Measurements from ENCODE around the gene BCL2L12.

Gene BCL2L12

DNA sequence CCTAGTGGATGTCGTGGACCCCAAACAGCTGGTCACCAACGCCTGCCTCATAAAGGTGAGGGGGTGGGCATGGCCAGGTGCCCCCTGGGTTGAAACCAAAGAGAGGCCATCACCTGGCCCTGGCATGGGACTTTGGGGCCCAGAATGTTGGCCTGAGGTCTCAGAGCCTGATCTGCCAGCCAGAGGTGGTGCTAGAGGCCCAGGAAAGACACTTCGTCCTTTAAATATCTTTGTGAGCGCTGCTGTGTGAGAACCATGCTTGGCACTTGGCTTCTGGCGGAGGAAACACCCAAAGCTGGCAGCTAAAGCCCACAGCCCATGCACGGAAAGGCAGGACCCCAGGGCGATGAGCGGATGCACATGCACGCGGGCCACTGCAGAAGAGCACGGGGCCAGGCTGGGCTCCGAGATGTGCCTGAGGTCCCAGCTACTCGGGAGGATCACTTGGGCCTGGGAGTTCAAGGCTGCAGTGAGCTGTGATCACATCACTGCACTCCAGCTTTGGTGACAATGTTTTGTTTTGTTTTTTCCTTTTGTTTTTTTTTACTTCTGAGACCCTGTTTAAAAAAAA, 19.3 kb downstream of the BCL2L12 start:
- DNase-seq (ENCODE audit: low read depth, low spot score): no peak

DNA sequence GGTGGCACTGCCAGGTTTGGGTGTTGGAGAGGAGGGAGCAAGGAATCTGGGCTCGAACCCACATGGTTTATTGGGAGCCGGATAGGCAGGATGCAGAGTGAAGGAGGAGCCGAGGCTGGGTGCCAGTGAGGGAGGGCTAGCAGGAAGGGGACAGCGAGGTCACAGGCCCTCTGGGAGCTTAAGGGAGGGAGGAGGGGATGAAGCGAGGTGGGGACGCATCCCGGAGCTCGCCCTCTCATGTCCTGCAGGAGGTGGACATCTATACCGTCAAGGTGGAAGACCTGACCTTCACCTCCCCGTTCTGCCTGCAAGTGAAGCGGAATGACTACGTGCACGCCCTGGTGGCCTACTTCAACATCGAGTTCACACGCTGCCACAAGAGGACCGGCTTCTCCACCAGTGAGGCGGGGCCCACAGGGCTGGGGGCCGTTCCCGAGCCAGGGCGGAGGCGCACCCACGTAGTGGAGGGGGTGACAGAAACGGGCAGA, 20.2 kb downstream of the BCL2L12 start:
- no peak for DNase-seq (ENCODE audit: low read depth, low spot score)

DNA sequence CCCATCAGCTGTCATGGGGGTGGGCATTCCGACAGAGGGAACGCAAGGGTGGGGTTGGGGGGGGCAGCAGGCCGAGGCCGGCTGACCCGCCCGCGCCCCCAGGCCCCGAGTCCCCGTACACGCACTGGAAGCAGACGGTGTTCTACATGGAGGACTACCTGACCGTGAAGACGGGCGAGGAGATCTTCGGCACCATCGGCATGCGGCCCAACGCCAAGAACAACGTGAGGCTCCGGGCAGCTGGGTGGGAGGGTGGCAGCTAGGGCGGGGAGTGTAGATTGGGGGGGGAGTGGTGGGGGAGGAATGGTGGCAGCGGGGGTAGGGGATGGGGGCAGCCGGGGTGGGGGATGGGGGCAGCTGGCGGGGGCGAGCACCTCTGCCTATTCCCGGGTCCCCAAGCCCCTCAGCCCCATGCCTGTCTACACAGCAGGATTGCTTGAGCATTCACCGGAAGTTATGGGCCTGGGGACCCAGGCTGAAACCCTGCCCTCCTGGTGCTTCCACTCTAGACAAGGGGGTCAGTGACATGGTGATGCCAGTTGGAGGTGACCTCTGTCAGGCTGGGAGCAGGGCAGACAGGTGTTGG, 20.9 kb downstream of the BCL2L12 start:
- DNase-seq (ENCODE audit: low read depth, low spot score): no peak

DNA sequence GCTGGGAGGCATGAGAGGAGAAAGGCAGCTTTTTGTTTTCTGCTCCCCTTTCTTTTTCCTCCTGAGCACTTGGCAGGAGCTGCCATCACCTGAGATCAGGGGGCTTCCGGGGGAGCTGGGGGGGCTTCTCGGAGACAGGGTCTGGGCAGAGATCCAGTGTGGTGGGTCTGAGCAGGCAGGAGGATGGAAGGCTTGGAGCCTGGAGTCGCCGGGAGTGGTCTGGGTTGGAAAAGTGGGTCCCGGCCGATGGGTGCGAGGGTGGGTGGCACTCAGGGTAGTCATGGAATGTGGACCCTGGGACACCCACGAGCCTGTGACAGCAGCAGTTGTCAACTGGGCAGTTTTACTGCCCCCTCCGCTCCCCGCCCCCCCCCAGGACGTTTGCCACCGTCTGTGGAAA, 21.4 kb downstream of the BCL2L12 start:
- DNase-seq (ENCODE audit: low read depth, low spot score): no peak

DNA sequence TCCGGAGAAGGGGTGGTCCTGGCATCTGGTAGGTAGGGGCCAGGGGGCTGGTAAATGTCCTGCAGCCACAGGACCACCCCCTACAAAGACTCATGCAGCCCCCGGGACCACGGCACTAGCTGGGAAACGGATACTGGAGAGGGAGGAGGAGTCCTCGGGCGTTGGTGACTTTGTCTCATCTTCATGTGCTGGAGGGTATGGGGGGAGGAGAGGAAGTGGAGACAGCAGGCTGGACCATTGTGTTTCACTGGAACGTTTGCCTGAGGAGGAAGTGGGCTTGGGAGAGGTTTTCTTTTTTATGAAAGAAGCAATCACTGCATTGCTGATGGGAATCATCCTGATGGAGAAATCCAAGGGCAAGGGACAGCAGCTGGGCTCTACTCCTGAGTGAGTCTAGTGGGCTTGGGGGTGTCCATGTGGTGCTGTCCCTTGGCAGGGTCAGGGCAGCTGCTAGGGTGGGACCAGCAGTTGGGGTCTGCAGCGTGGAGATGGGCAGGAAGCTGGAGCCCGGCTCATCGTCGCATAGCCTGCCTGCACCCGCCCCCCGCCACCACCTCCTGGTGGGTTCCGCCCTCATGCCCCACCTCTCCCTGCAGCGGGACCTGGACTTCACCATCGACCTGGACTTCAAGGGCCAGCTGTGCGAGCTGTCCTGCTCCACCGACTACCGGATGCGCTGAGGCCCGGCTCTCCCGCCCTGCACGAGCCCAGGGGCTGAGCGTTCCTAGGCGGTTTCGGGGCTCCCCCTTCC, 22.0 kb downstream of the BCL2L12 start:
- no peak for DNase-seq (ENCODE audit: low read depth, low spot score)

DNA sequence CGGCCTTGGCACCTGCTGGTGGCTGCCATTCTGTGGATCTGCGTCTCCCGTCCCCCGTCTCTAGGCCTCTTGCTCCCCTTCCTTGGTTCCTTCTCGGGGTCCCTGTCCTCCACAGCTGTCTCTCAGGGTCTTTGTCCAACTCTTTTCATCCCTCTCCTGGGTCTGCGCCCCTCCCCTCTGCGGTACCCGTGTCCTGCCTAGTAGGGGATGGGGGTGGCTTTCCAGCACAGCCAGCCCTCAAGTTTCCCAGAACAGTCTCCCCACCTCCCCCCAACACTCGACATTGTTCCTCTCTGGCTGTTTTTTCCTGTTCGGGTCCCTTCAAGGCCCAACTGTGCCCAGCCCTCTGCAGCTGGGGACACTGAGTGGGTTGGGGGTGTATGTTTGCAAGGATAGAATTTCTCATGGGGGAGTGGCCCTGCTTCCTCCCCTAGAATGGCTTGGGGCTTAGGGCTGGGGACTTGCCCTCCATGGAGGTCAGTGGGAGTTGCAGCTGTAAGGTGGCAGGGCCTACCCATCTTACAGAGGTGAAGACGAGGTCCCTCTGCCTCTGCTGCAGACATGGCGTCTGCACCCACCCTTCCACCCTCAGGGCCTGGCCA, 22.9 kb downstream of the BCL2L12 start:
- DNase-seq (ENCODE audit: low read depth, low spot score): no peak

DNA sequence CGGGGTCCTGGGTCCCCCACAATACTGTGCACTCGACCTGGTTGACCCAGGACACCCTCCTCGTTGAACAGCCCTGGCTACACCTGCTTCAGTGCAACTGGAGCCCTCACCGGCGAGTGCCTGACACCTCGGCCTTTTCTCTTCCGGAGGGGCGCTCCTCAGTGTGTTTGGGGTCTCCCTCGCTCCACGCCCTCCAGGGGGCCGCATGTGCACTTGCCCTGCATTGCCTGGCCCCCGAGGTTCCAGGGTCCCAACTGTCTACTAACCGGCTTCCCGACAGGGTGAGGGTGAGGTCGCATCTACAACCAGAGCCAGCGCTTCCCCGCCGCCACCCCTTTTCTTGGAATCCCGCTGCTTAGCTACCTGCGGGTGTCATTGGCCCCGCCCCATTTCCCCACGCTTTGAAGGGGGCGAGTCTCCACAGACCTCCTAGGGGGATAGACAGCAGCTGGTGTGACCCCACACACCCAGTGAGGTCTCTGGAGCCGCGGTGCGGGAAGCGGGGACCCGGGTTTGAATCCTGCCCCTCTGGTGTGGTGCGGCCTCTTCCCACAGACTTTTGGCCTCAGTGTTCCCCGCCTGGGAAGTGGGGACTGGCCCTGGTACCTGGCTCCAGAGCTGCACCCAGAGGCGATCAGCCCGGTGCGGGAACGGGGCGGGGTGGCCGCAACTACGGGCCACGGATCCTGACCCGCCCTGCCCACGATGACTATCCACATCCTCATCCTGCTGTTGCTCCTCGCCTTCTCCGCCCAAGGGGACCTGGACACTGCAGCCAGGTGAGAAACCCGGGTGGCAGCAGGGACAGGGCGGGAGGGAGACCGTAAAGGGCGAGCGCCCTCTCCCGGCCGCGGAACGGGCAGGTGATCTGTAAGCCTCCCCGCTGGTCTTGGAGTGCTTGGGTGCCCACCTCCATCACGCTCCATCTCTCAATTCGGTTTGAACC, 23.7 kb downstream of the BCL2L12 start, which contains the start of gene ADM5:
Gene ADM5, plus strand, starts transcription at position 462 of the 946 bp plus-strand sequence. Its CDS starts 244 bp downstream, at position 706.
- DNase-seq (ENCODE audit: low read depth, low spot score): no peak

DNA sequence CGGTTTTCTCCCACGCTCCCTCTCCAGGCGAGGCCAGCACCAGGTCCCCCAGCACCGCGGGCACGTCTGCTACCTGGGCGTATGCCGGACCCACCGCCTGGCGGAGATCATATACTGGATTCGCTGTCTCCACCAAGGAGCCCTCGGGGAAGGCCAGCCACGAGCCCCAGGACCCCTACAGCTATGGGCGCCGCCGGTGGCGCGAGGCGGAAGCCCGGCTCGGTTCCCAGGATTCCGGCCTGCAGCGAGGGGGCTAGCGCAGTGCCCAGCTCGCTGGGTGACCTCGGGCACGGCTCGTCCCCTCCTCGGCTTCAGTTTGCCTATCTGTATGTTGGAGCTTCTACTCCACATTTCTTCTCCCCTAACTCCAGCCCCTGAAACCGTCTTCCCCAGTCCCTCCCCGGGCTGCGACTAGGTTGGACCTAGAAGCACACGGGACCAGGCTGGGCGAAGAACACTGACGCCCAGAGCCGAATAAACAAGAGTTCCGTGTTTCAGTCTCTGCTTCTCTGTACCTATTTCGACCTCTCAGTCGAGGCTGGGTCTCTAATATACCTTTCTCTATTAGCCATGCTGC, 24.4 kb downstream of the BCL2L12 start:
- no peak for DNase-seq (ENCODE audit: low read depth, low spot score)

DNA sequence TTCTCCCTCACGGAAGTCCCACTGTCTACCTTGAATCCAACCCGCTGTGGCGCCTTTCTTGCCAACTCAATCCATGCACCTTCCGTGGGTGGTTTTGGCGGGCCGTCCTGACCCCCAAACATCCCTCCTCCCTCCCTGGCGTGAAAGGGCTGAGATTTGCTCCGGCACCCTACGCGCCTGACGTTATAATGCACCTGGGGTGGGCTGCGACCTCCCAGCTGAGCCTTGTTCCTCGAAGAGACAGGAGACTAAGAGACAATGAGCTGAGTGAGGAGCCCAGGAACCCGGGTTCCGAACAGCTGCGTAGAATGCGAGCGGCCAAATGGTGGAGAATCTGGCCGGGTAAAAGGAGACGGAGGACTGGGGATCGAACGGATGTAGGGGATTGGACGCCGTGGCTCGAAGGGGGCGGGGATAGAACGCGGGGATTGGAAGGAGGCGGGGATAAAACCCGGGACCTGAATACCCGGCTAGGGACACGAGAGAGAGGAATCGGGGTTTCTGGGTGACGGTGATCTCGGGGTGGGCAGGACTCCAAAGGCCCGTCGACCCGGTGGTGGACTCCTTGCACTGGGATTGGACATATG, 25.0 kb downstream of the BCL2L12 start, which contains the start of gene CPT1C:
Gene CPT1C, plus strand, starts transcription at position 461 of the 587 bp plus-strand sequence. CDS start 1,137 bp downstream, outside the sequence.
- no peak for DNase-seq (ENCODE audit: low read depth, low spot score)

DNA sequence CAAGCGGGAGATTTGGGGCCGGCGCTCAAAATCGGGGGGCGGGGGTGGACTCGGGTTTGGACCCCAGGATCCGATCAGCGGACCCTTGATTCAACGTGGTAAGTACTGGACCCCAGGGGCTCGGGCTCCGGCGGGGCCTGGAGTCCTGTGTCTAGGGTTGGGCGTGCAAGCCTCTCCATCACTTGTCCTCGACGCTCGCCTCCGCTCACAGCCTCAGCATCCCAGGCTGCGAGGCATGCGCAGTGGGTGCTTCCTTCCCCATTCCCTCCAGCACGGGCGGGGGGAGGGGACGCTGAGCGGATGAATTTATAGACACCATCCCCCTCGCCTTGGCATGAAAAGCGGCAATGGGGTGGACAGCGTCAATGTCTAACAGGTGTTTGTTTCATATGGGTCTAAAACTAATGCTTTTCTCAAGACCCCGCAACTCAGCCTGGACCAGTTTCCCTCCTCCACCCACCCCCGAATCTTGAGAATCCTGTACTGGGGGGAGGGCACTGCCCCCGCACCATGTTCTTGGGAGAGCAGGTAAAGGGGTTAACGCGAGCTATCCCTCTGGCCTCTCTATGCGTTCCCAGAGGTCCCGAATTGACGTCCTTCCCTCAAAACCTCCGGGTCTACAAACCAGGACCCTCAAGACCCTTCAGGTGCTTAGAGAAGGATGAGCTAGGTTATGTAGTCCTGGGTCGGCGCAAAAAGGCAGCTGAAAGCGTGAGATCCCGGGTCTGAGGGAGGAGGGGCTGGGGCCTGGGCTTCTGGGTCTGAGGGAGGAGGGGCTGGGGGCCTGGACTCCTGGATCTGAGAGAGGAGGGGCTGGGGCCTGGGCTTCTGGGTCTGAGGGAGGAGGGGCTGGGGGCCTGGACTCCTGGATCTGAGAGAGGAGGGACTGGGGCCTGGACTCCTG, 25.8 kb downstream of the BCL2L12 start:
- peak; percentile 41 for DNase-seq (ENCODE audit: low read depth, low spot score)

DNA sequence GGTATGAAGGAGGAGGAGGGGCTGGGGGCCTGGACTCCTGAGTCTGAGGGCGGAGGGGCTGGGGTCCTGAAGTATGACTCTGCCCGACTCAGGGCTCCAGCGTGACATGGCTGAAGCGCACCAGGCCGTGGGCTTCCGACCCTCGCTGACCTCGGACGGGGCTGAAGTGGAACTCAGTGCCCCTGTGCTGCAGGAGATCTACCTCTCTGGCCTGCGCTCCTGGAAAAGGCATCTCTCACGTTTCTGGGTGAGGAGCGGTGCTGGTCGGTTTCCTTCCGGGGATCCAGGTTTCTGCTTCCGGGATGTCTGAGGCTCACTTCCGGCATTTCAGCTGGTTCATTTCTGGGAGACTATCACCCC, 26.4 kb downstream of the BCL2L12 start:
- no peak for DNase-seq (ENCODE audit: low read depth, low spot score)

DNA sequence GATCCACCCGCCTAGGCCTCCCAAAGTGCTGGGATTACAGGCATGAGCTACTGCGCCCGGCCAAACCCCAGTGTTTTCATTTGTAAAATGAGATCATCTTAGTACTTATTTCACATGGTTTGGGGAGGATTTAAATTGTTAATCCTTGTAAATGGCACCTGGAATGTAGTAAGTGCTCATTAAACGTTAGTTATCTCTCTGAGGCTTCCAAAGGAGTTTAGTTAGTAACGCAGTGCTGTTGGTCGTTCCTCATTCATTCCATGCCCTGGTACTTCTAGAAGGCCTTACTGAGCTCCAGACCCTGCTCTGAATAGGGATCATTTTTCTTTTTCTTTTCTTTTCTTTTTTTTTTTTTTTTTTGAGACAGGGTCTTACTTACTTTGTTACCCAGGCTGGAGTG, 30.4 kb downstream of the BCL2L12 start:
- DNase-seq (ENCODE audit: low read depth, low spot score): no peak

DNA sequence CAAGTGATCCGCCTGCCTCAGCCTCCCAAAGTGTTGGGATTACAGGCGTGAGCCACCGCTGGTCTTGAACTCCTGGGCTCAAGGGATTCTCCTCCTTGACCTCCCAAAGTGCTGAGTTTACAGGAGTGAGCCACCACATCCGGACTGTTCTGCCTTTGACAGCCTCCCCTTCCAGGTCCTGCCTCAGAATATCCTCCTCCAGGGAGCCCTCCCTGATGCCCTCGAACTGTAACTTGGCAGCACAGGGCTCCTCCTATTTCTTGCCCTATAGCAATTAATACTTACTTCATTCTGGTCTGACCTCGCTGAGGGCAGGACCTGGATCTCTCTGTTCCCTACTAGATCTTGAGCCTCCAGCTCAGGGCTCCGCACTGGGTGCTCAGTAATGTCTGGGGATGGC, 31.1 kb downstream of the BCL2L12 start:
- DNase-seq (ENCODE audit: low read depth, low spot score): no peak

DNA sequence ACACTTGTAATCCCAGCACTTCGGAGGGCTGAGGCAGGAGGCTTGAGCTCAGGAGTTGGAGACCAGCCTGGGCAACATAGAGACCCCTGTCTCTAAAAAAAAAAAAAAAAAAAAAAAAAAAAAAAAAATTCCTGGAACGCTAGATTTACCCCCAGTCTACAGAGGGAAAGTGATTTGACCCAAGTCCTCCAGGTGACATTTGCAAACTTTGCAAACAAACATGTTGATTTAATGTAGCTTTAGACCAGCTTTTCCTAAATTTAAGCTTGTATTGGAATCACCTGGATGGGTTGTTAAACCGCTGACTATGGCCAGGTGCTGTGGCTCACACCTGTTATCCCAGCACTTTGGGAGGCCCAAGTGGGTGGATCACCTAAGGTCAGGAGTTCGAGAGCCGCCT, 33.6 kb downstream of the BCL2L12 start:
- no peak for DNase-seq (ENCODE audit: low read depth, low spot score)

DNA sequence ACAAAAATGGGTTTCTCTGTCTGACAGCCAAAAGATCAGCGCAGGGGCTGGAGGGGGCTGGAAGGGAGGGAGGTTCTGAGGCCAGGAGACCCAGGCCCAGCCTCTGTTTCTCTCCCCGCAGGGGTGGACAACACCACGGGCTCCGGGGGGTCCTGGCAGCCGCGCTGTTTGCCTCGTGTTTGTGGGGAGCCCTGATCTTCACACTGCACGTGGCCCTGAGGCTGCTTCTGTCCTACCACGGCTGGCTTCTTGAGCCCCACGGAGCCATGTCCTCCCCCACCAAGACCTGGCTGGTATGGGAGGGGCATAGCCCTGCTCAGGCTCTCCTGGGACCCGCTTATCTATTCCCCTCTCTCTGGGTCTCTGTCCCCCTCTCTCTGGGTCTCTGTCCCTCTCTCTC, 34.8 kb downstream of the BCL2L12 start:
- DNase-seq (ENCODE audit: low read depth, low spot score): no peak

DNA sequence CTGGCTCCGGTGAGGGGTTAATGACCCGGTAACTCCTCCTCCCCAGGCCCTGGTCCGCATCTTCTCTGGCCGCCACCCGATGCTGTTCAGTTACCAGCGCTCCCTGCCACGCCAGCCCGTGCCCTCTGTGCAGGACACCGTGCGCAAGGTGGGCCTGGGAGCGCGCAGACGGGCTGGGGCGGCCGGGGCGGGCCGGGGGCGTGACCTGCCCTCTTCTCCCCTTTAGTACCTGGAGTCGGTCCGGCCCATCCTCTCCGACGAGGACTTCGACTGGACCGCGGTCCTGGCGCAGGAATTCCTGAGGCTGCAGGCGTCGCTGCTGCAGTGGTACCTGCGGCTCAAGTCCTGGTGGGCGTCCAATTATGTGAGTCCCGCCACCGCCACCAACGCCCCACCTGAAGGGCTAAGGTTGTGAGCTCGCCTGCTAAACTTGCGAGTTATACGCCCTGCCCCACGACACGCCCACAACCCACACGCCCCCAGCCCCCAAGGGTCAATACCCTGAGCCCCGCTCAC, 35.6 kb downstream of the BCL2L12 start:
- DNase-seq (ENCODE audit: low read depth, low spot score): no peak

DNA sequence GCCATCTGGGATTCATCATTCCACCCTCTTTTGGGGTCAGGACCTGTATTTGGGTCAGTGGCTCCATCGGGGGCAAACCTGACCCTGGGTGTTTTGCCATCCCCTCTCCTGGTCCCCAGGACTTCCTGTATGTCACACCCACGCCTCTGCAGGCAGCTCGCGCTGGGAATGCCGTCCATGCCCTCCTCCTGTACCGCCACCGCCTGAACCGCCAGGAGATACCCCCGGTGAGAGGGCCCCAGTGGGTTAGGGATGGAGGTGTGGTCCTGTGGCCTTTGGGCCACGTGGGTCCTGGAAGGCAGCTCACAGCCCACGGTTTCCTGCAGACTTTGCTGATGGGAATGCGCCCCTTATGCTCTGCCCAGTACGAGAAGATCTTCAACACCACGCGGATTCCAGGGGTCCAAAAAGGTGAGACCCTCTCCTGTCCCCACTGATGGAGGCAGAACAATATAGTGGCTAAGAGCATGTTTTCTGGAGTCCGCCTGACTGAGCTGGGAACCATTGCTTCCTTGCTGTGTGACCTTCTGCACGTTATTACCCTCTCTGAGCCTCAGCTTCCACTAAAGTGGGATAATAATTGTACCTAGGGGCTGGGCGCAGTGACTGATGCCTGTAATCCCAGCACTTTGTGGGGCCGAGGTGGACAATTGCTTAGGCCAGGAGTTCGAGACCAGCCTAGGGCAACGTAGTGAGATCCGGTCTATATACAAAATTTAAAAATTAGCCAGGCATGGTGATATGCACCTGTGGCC, 39.3 kb downstream of the BCL2L12 start:
- DNase-seq (ENCODE audit: low read depth, low spot score): no peak

DNA sequence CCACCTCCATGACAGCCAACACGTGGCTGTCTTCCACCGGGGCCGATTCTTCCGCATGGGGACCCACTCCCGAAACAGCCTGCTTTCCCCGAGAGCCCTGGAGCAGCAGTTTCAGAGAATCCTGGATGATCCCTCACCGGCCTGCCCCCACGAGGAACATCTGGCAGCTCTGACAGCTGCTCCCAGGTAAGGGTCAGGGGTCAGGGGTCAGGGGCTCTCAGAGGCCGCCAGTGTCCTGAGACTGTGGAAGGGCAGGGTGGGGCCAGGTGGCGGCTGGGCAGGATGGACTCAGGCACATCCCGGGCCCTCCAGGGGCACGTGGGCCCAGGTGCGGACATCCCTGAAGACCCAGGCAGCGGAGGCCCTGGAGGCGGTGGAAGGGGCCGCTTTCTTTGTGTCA, 40.2 kb downstream of the BCL2L12 start:
- DNase-seq (ENCODE audit: low read depth, low spot score): no peak

Data from smooth muscle cell of the brain vasculature (primary cell).